HEK293T (cell line): ENCODE data around the gene VWA1.
"Not testable (repeated sequence)": the region's sequence is repeated elsewhere in the genome, so short reads cannot be mapped to it uniquely, and the experiment has no call there.

ENCODE experiments used
- ARNT ChIP-seq: fragments of 450-650 bp; IDR thresholded peaks from 2 replicates; pipeline ENCODE4 v1.6.1; 2017; ENCODE audit warnings: mild to moderate bottlenecking
- ELF4 ChIP-seq: fragments of 450-650 bp; IDR thresholded peaks from 2 replicates; pipeline ENCODE4 v1.6.1; 2017; ENCODE audit warnings: antibody characterized with exemption
- TARDBP ChIP-seq: fragments of 450-650 bp; IDR thresholded peaks from 2 replicates; pipeline ENCODE4 v1.6.1; 2016

GRCh38 chr1:1456683-1457255, 21.3 kb downstream of the VWA1 start:
- not testable (repeated sequence) for TF ChIP-seq ELF4, ARNT, TARDBP
